Neural crest cell (in vitro differentiated cells): Measurements from ENCODE around the gene GPATCH2L. TPM values are rescaled to one million over a fixed set of nuclear protein-coding genes. Genes with fewer than 3 reads are reported as not detected.

ENCODE experiments used
- DNase-seq: peaks from one replicate; pipeline ENCODE4 v3.0.0; 2021; ENCODE audit warnings: low read depth, mixed read lengths, low spot score
- H3K27ac Mint-ChIP-seq: one replicate; pipeline ENCODE4 v1.8.0; 2021; ENCODE audit warnings: mild to moderate bottlenecking, mixed read lengths; ENCODE audit not compliant: unreplicated experiment
- H3K27me3 Mint-ChIP-seq: 2 replicates; pipeline ENCODE4 v1.8.0; 2021; ENCODE audit warnings: low read depth, mild to moderate bottlenecking, mixed read lengths
- H3K36me3 Mint-ChIP-seq: 2 replicates; pipeline ENCODE4 v1.8.0; 2021; ENCODE audit warnings: low read depth, mild to moderate bottlenecking, mixed read lengths
- H3K4me1 Mint-ChIP-seq: 2 replicates; pipeline ENCODE4 v1.8.0; 2021; ENCODE audit warnings: mixed read lengths
- H3K4me3 Mint-ChIP-seq: one replicate; pipeline ENCODE4 v1.8.0; 2021; ENCODE audit warnings: mild to moderate bottlenecking, mixed read lengths
- H3K9me3 Mint-ChIP-seq: 2 replicates; pipeline ENCODE4 v1.8.0; 2021; ENCODE audit warnings: mixed read lengths
- total RNA-seq: library from RNA; stranded (reverse); gene quantifications from 2 replicates; pipeline ENCODE4 v1.2.1, GENCODE V29; 2021
- TF ChIP-seq, protein P1 (sequence below): fragments of 200-600 bp; sonication (generic); conservative IDR thresholded peaks from 2 replicates; pipeline ENCODE4 v1.5.0; 2021; ENCODE audit warnings: antibody characterized with exemption, mild to moderate bottlenecking

GPATCH2L gene
- total RNA-seq, 1 donor from 2014 or later: 73.1 TPM

DNA sequence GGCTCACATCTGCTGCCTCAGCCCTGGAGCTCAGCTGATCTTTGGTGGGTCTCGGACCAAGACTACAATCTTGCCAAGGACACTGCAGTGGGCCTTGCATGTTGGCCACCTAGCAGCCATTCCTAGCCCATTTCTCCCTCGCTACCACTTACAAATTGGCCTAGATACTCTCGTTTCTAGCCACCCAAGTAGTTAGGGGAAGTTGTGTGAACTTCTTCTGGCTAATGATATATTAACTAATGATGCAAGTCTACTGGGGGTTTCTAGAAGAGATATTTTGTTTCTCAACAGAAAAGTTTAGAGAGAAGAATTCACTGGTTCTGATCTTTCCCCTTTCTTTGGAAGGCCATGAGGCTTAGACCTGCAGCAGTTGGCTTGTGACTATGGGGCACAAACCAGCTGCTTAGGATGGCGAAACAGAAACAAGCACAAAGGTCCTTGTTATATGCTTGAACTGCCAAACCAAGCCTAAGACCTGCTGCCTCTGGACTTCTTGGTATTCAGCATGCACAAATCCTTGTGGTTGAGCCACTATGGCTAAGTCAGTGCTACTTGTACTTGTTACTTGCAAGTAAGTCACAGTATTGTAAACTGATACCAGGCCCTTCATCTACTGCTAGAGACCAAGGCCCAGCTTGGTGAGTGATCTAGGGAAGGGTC, 30.5 kb upstream of the GPATCH2L start:
- Mint-ChIP-seq H3K36me3 (no peaks in the 10 kb centered on the region), H3K9me3 (no peaks in the 10 kb centered on the region), H3K4me3 (no peak overlapping the region), H3K4me1 (no peaks in the 10 kb centered on the region), H3K27me3 (peaks cover 10% of the 10 kb centered on the region), H3K27ac (no peak overlapping the region)
- TF ChIP-seq, protein P1, sequence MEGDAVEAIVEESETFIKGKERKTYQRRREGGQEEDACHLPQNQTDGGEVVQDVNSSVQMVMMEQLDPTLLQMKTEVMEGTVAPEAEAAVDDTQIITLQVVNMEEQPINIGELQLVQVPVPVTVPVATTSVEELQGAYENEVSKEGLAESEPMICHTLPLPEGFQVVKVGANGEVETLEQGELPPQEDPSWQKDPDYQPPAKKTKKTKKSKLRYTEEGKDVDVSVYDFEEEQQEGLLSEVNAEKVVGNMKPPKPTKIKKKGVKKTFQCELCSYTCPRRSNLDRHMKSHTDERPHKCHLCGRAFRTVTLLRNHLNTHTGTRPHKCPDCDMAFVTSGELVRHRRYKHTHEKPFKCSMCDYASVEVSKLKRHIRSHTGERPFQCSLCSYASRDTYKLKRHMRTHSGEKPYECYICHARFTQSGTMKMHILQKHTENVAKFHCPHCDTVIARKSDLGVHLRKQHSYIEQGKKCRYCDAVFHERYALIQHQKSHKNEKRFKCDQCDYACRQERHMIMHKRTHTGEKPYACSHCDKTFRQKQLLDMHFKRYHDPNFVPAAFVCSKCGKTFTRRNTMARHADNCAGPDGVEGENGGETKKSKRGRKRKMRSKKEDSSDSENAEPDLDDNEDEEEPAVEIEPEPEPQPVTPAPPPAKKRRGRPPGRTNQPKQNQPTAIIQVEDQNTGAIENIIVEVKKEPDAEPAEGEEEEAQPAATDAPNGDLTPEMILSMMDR: no peak
- no peak for DNase-seq

DNA sequence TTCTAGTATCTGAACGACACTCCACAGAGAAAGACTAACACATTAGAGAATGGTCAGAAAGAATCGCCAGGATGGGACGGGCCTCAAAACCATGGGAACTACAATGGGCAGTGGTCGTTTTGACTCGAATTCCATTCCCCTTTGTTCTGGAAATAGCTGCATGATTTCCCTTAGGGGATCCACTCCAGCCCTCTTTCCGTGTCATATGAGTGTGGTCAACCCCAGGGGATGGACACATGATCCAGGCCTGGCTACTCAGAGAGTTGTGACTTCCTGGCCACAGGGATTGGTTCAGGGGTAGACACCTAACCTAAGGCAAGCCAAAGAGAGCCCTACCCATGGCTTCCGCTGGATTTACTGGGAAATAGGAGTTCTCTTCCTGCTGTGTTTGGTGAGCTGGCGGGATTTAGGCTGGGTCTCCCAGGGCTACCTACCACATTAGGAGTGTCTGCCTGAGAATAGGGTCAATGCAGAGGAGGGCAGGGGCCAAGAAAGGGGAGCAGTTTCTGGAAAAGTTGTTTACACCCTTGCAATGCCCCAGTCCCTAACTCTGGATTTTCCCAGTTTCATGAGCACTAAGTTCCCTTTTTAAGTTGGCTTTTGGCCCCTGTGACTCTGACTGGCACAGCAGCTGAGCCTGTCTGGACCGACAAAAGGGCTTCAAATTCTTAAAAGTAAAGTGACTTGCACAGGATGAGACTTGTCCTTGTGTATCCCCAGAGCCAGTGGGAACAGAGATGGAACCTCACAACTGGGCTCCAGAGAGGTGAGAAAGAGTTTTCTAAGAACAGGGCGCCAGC, 28.1 kb upstream of the GPATCH2L start:
- Mint-ChIP-seq H3K36me3 (no peaks in the 10 kb centered on the region), H3K27me3 (peaks cover 31% of the 10 kb centered on the region), H3K9me3 (no peaks in the 10 kb centered on the region), H3K4me3 (no peak overlapping the region), H3K27ac (no peak overlapping the region), H3K4me1 (no peaks in the 10 kb centered on the region)
- TF ChIP-seq, protein P1: no peak
- DNase-seq: no peak

- Mint-ChIP-seq H3K27me3 (peaks cover 49% of the 10 kb centered on the region), H3K4me3 (no peak overlapping the region), H3K36me3 (no peaks in the 10 kb centered on the region), H3K9me3 (no peaks in the 10 kb centered on the region), H3K4me1 (no peaks in the 10 kb centered on the region), H3K27ac (no peak overlapping the region)
- DNase-seq: no peak
- TF ChIP-seq, protein P1: no peak
Observed at GRCh38 chr14:76125511-76125910, 26.2 kb upstream of the GPATCH2L start.

- Mint-ChIP-seq H3K36me3 (no peaks in the 10 kb centered on the region), H3K27ac (no peak overlapping the region), H3K9me3 (no peaks in the 10 kb centered on the region), H3K4me1 (no peaks in the 10 kb centered on the region), H3K27me3 (peaks cover 54% of the 10 kb centered on the region), H3K4me3 (no peak overlapping the region)
- DNase-seq: no peak
- TF ChIP-seq, protein P1: no peak
Observed at GRCh38 chr14:76126076-76126475, 25.6 kb upstream of the GPATCH2L start.

GRCh38 chr14:76129851-76130576, 21.7 kb upstream of the GPATCH2L start:
- H3K4me3 Mint-ChIP-seq: no peak overlapping the region
- TF ChIP-seq, protein P1: no peak
- no peak overlapping the region for H3K27ac Mint-ChIP-seq
- H3K9me3 Mint-ChIP-seq: no peaks in the 10 kb centered on the region
- H3K36me3 Mint-ChIP-seq: no peaks in the 10 kb centered on the region
- no peaks in the 10 kb centered on the region for H3K4me1 Mint-ChIP-seq
- no peak for DNase-seq
- peaks cover 90% of the 10 kb centered on the region for H3K27me3 Mint-ChIP-seq
